ENCODE data around the gene KCNQ1. TPM values are rescaled to one million over a fixed set of nuclear protein-coding genes. Genes with fewer than 3 reads are reported as not detected.

Gene KCNQ1
- polyA plus RNA-seq, 1 of the 3 experiments (the other 2 are of a cell fraction) = 0.05 TPM

DNA sequence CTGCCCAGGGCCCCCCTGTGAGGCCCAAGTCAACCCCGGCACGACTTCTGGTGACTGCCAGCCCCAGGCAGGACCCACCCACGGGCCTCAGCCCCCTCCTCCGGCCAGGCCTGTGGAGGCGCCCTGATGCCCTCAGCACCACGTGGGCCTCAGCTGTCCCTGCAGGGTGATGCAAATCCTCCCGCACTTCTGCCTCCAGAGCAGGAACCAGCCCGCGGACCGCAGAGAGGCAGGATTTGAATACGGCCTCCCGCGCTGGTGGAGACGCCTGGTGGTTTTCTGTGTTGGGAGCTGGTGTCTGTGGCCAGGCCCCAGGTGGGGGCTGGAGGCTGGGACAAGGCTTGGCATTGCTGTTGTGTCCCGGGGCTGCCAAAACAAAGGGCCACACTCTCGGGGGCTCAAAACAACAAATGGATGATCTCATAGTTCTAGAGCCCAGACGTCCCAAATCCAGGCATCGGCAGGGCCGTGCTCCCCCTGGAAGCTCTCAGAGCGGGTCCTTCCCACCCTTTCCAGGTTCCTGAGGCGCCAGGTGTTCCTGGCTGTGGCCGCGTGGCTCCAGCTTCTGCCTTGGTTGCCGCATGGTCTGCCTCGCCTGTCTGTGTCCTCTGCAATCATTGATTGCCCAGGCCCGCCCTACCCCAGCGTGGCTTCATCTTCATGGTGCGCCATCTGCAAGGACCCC lies 19.9 kb upstream of the KCNQ1 start:
- Histone ChIP-seq H2AFZ (ENCODE audit: low read depth) (no peak overlapping the region), H3K4me2 (no peak overlapping the region), H3K9me3 (no peaks in the 10 kb centered on the region), H3K9ac (no peak overlapping the region), H3K4me1 (ENCODE audit: control insufficient read depth in 1 of 2, insufficient read depth in 2 of 2, low read depth in 1 of 2, low read length in 1 of 2) (no peaks in the 10 kb centered on the region; a peak in 1 of 4 replicates), H3K4me3 (ENCODE audit: low read depth in 2 of 2, low read length in 1 of 2) (no peak overlapping the region), H3K9me2 (no peaks in the 10 kb centered on the region), H3K27ac (ENCODE audit: low read depth in 2 of 2, low read length in 1 of 2) (no peak overlapping the region), H3K36me3 (replicated peaks in 1 of 2; ENCODE audit: control insufficient read depth in 1 of 2, insufficient read depth in 2 of 2, low read length in 1 of 2) (no peaks in the 10 kb centered on the region), H3K27me3 (ENCODE audit: insufficient read depth) (no peaks in the 10 kb centered on the region), H4K20me1 (ENCODE audit: insufficient read depth) (no peaks in the 10 kb centered on the region), H3F3A (replicated peaks; ENCODE audit: insufficient read depth) (no peaks in the 10 kb centered on the region), H3K79me2 (ENCODE audit: insufficient read depth) (no peaks in the 10 kb centered on the region)
- ChIA-PET POLR2A (no interaction called here), CTCF (interaction anchor here (1.0 to 11.8 kb wide), 7 partner anchors 24 to 465 kb away, joined by 3 to 461 read pairs (median 7); partner anchors contain the start of genes C11orf21, CDKN1C, TSPAN32 and TSSC4)
- 62% methylated on average over 9 of the region's 28 CpGs for WGBS (ENCODE audit: low lambda C conversion rate)
- no peak for TF ChIP-seq SIN3A (IDR thresholded peaks at IDR 0.05; ENCODE audit: borderline replicate concordance, low read depth, low read length)
- DNase-seq = no peak

DNA sequence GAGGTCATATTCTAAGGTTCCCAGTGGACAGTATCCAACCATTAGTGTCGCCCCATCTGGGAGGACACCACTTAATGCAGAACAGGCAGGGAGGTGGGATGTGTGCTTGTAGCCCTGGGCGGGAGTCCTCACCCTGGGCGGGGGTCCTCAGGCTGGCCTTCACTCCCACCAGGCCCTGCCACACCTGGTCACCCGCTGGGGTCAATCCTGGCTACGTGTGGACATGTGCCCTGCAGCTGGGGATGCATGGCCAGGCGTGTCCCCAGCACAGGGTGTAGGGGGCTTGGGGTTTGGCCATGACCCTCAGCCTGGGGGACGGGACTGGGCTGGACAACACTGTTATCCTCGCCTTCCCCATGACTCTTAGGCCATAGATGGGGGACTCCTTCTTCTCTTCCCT lies 19.3 kb upstream of the KCNQ1 start:
- H2AFZ ChIP-seq (ENCODE audit: low read depth) = no peak overlapping the region
- ChIA-PET POLR2A (no interaction called here), CTCF (interaction anchor here (1.0 to 11.8 kb wide), 8 partner anchors 24 to 482 kb away, joined by 3 to 461 read pairs (median 6); partner anchors contain the start of genes C11orf21, CDKN1C, TSPAN32 and TSSC4)
- no peak overlapping the region for H3K4me2 ChIP-seq
- H3K4me1 ChIP-seq (ENCODE audit: control insufficient read depth in 1 of 2, insufficient read depth in 2 of 2, low read depth in 1 of 2, low read length in 1 of 2) = no peaks in the 10 kb centered on the region; a peak in 1 of 4 replicates
- H4K20me1 ChIP-seq (ENCODE audit: insufficient read depth) = no peaks in the 10 kb centered on the region
- H3F3A ChIP-seq (replicated peaks; ENCODE audit: insufficient read depth) = no peaks in the 10 kb centered on the region
- no peak overlapping the region for H3K9ac ChIP-seq
- no peaks in the 10 kb centered on the region for H3K79me2 ChIP-seq (ENCODE audit: insufficient read depth)
- no peaks in the 10 kb centered on the region for H3K9me3 ChIP-seq
- H3K36me3 ChIP-seq (replicated peaks in 1 of 2; ENCODE audit: control insufficient read depth in 1 of 2, insufficient read depth in 2 of 2, low read length in 1 of 2) = no peaks in the 10 kb centered on the region
- DNase-seq = no peak
- H3K27ac ChIP-seq (ENCODE audit: low read depth in 2 of 2, low read length in 1 of 2) = no peak overlapping the region
- no peaks in the 10 kb centered on the region for H3K9me2 ChIP-seq
- H3K27me3 ChIP-seq (ENCODE audit: insufficient read depth) = no peaks in the 10 kb centered on the region
- TF ChIP-seq JUND (IDR thresholded peaks at IDR 0.05) (no peak), YY1 (IDR thresholded peaks at IDR 0.05; ENCODE audit: low read depth) (no peak), ELF1 (IDR thresholded peaks at IDR 0.05) (no peak), RCOR1 (IDR thresholded peaks at IDR 0.05; ENCODE audit: low read length) (no peak), FOXJ3 (CRISPR knock-in tag; IDR thresholded peaks at IDR 0.05) (no peak), NRF1 (IDR thresholded peaks at IDR 0.05; ENCODE audit: low read depth, low read length) (no peak), EZH2phosphoT487 (IDR thresholded peaks at IDR 0.05; ENCODE audit: borderline replicate concordance, low read depth) (no peak), FOSL2 (IDR thresholded peaks at IDR 0.05; ENCODE audit: borderline replicate concordance, low read depth) (no peak)
- TF ChIP-seq, protein P1, sequence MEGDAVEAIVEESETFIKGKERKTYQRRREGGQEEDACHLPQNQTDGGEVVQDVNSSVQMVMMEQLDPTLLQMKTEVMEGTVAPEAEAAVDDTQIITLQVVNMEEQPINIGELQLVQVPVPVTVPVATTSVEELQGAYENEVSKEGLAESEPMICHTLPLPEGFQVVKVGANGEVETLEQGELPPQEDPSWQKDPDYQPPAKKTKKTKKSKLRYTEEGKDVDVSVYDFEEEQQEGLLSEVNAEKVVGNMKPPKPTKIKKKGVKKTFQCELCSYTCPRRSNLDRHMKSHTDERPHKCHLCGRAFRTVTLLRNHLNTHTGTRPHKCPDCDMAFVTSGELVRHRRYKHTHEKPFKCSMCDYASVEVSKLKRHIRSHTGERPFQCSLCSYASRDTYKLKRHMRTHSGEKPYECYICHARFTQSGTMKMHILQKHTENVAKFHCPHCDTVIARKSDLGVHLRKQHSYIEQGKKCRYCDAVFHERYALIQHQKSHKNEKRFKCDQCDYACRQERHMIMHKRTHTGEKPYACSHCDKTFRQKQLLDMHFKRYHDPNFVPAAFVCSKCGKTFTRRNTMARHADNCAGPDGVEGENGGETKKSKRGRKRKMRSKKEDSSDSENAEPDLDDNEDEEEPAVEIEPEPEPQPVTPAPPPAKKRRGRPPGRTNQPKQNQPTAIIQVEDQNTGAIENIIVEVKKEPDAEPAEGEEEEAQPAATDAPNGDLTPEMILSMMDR (IDR thresholded peaks at IDR 0.05) = no peak
- H3K4me3 ChIP-seq (ENCODE audit: low read depth in 2 of 2, low read length in 1 of 2) = no peak overlapping the region
- WGBS (ENCODE audit: low lambda C conversion rate) = 28% methylated on average over 2 of the region's 8 CpGs

Measured in SK-N-SH (cell line).